NCI-H2196 treated with DMSO at 0.1 percent for 48 hours (cell line): ENCODE measurements around the gene TLCD3A.
"Not testable (repeated sequence)": the region's sequence is repeated elsewhere in the genome, so short reads cannot be mapped to it uniquely, and the experiment has no call there.

Experiments
- DNase-seq: peaks from one replicate; lab custom pipeline; 2025; ENCODE audit not compliant: unreplicated experiment; lab: John Stamatoyannopoulos, UW

The TLCD3A gene

GRCh38 chr17:732067-732901 lies at the start of gene TLCD3A:
Gene TLCD3A (plus strand): TSS chr17:732596. CDS start chr17:732648, 52 bp downstream.
- DNase-seq = peak; percentile 8

GRCh38 chr17:683040-683439 lies 49.4 kb upstream of the TLCD3A start:
- no peak for DNase-seq

- no peak for DNase-seq
Observed at GRCh38 chr17:683499-684254, 48.7 kb upstream of the TLCD3A start.

- no peak for DNase-seq
Observed at GRCh38 chr17:685006-685405, 47.4 kb upstream of the TLCD3A start.

- no peak for DNase-seq
Observed at GRCh38 chr17:688100-688989, 44.1 kb upstream of the TLCD3A start.

- no peak for DNase-seq
Observed at GRCh38 chr17:689556-690275, 42.7 kb upstream of the TLCD3A start.

GRCh38 chr17:690361-690760 lies 42.0 kb upstream of the TLCD3A start:
- DNase-seq = no peak

GRCh38 chr17:691423-691822 lies 41.0 kb upstream of the TLCD3A start:
- DNase-seq = no peak

- no peak for DNase-seq
Observed at GRCh38 chr17:692116-692515, 40.3 kb upstream of the TLCD3A start.

GRCh38 chr17:693791-694638 lies 38.4 kb upstream of the TLCD3A start:
- no peak for DNase-seq

GRCh38 chr17:696369-696768 lies 36.0 kb upstream of the TLCD3A start:
- no peak for DNase-seq

- DNase-seq = no peak
Observed at GRCh38 chr17:697682-698081, 34.7 kb upstream of the TLCD3A start.

GRCh38 chr17:698096-698495 lies 34.3 kb upstream of the TLCD3A start:
- DNase-seq = not testable (repeated sequence)

- no peak for DNase-seq
Observed at GRCh38 chr17:699345-699744, 33.1 kb upstream of the TLCD3A start.

- DNase-seq = no peak
Observed at GRCh38 chr17:700504-701094, 31.8 kb upstream of the TLCD3A start.

- DNase-seq = no peak
Observed at GRCh38 chr17:703081-703875, 29.1 kb upstream of the TLCD3A start.

- DNase-seq = no peak
Observed at GRCh38 chr17:704111-704864, 28.1 kb upstream of the TLCD3A start.

- no peak for DNase-seq
Observed at GRCh38 chr17:705011-705410, 27.4 kb upstream of the TLCD3A start.
